Colonic mucosa (tissue), 4 donors: ENCODE results near the gene AMBRA1. TPM values are rescaled to one million over a fixed set of nuclear protein-coding genes. Genes with fewer than 3 reads are reported as not detected.

Experiments used
- DNase-seq: peaks from one replicate; pipeline ENCODE4 v3.0.0-alpha.2; 2020
- H3K27ac ChIP-seq: fragments of 200-600 bp; one replicate; pipeline ENCODE4 v1.8.0; 2021
- H3K27me3 ChIP-seq: fragments of 200-600 bp; one replicate; pipeline ENCODE4 v1.8.0; 2021
- H3K36me3 ChIP-seq: fragments of 200-600 bp; one replicate; pipeline ENCODE4 v1.8.0; 2021
- H3K4me1 ChIP-seq: fragments of 200-600 bp; one replicate; pipeline ENCODE4 v1.8.0; 2021; ENCODE audit warnings: mild to moderate bottlenecking
- H3K4me3 ChIP-seq: fragments of 200-600 bp; one replicate; pipeline ENCODE4 v1.8.0; 2021
- H3K9ac ChIP-seq, 2 donors: one replicate each; pipeline ENCODE4 v1.7.0; 2013; ENCODE audit warnings: control low read depth in 2 of 2, low read depth in 2 of 2, low read length in 2 of 2
- H3K9me3 ChIP-seq: fragments of 200-600 bp; one replicate; pipeline ENCODE4 v1.8.0; 2021
- CTCF ChIP-seq: fragments of 200-600 bp; IDR thresholded peaks from one replicate; pipeline ENCODE4 v1.8.0; 2022; ENCODE audit warnings: antibody characterized with exemption, mild to moderate bottlenecking
- intact Hi-C: fragments of 100-400 bp; cut with DNase I; formaldehyde crosslinking; loops from one replicate; pipeline ENCODE4 v1.14.1; 2022
- total RNA-seq, 2 donors: library from RNA; stranded (reverse); fragmentation: NEBNext Ultra II Directional in 1 of 2; extraction: Animal tissue kit (Norgen Biotek cat#: 25700) in 1 of 2; gene quantifications; one replicate each; pipeline ENCODE4 v1.2.1, GENCODE V29; 2021
- donor health status: healthy.
- donor health status: DM: no; HTN: no; CAD: no.
- donor health status: DM: no; HTN: no; CAD: no.

Gene AMBRA1
- total RNA-seq, 2 donors from 2014 or later: 32.7 to 33.8 TPM

- no peaks in the 10 kb centered on the region for H3K9me3 ChIP-seq
- no peaks in the 10 kb centered on the region for H3K36me3 ChIP-seq
- TF ChIP-seq CTCF: no peak
- no peak for DNase-seq
- intact Hi-C loops: no loop called here
- H3K4me1 ChIP-seq: no peaks in the 10 kb centered on the region
- H3K27ac ChIP-seq: no peak overlapping the region
- H3K9ac ChIP-seq: no peak overlapping the region
- no peaks in the 10 kb centered on the region for H3K27me3 ChIP-seq
- H3K4me3 ChIP-seq: no peak overlapping the region
Observed at GRCh38 chr11:46639197-46639839, 45.5 kb upstream of the AMBRA1 start.

- H3K4me1 ChIP-seq: no peaks in the 10 kb centered on the region
- no peaks in the 10 kb centered on the region for H3K9me3 ChIP-seq
- no peak overlapping the region for H3K27ac ChIP-seq
- no peak overlapping the region for H3K4me3 ChIP-seq
- DNase-seq: no peak
- no peak for TF ChIP-seq CTCF
- H3K9ac ChIP-seq: no peak overlapping the region
- H3K27me3 ChIP-seq: no peaks in the 10 kb centered on the region
- H3K36me3 ChIP-seq: no peaks in the 10 kb centered on the region
- intact Hi-C loops: no loop called here
Observed at GRCh38 chr11:46637546-46637945, 43.7 kb upstream of the AMBRA1 start.

GRCh38 chr11:46635557-46636139 lies 41.8 kb upstream of the AMBRA1 start:
- intact Hi-C loops: no loop called here
- H3K9ac ChIP-seq: no peak overlapping the region
- H3K27ac ChIP-seq: no peak overlapping the region
- H3K4me3 ChIP-seq: no peak overlapping the region
- no peaks in the 10 kb centered on the region for H3K4me1 ChIP-seq
- no peaks in the 10 kb centered on the region for H3K9me3 ChIP-seq
- DNase-seq: no peak
- TF ChIP-seq CTCF: no peak
- H3K27me3 ChIP-seq: no peaks in the 10 kb centered on the region
- H3K36me3 ChIP-seq: no peaks in the 10 kb centered on the region

- no peaks in the 10 kb centered on the region for H3K9me3 ChIP-seq
- H3K27ac ChIP-seq: no peak overlapping the region
- no peak overlapping the region for H3K4me3 ChIP-seq
- no peak for TF ChIP-seq CTCF
- intact Hi-C loops: no loop called here
- H3K36me3 ChIP-seq: no peaks in the 10 kb centered on the region
- H3K9ac ChIP-seq: no peak overlapping the region
- no peaks in the 10 kb centered on the region for H3K4me1 ChIP-seq
- no peak for DNase-seq
- no peaks in the 10 kb centered on the region for H3K27me3 ChIP-seq
Observed at GRCh38 chr11:46633291-46634217, 39.7 kb upstream of the AMBRA1 start.

- Histone ChIP-seq H3K27me3 (no peaks in the 10 kb centered on the region), H3K9ac (no peak overlapping the region), H3K36me3 (no peaks in the 10 kb centered on the region), H3K27ac (no peak overlapping the region), H3K9me3 (no peaks in the 10 kb centered on the region), H3K4me1 (no peaks in the 10 kb centered on the region), H3K4me3 (no peak overlapping the region)
- no peak for DNase-seq
- TF ChIP-seq CTCF: no peak
- intact Hi-C loops: no loop called here
Observed at GRCh38 chr11:46632502-46632901, 38.7 kb upstream of the AMBRA1 start.
